ENCODE results near the gene GCKR. TPM values are rescaled to one million over a fixed set of nuclear protein-coding genes. Genes with fewer than 3 reads are reported as not detected.
A peak's percentile ranks its signal among the peaks of the same experiment; 100 is the strongest.

The GCKR gene
- total RNA-seq, 2 donors from 2014 or later: 1.8 to 5.7 TPM

GRCh38 chr2:27492557-27492956, 4.1 kb upstream of the GCKR start:
- ATAC-seq (ENCODE audit: insufficient number of reproducible peaks, low FRiP score, low read depth) (no peak), DNase-seq (ENCODE audit: low spot score) (no peak)
- no peaks in the 10 kb centered on the region for H3K9me3 ChIP-seq
- peaks cover 10 to 19% of the 10 kb centered on the region in 2 donors for H3K4me1 ChIP-seq (ENCODE audit: control insufficient read depth in 1 of 2, low read depth in 2 of 2)
- H3K36me3 ChIP-seq: no peaks in the 10 kb centered on the region
- no peaks in the 10 kb centered on the region for H3K27me3 ChIP-seq (replicated peaks; ENCODE audit: insufficient read depth)
- H3K4me3 ChIP-seq: no peak overlapping the region
- H3K27ac ChIP-seq: no peak overlapping the region
- TF ChIP-seq CTCF (IDR thresholded peaks at IDR 0.05): no peak

DNA sequence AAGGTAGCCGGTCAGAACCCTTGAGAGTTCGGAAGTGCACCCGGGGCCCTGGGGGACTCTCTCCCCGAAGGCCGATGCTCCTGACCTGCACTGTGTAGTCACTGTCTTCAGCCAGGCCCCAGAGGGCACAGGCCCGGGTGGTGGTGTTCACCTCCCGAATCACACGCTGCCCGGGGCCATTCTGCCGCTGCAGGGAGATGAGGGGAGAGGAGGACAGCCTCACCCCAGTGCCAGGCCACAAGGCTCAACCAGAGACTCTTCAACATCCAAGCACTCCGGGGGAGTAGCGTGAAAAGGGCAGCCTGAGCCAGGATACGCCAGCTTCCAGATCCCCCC, 2.7 kb upstream of the GCKR start:
- Histone ChIP-seq H3K9me3 (no peaks in the 10 kb centered on the region), H3K4me3 (peak overlapping the region; percentile 88), H3K27me3 (replicated peaks; ENCODE audit: insufficient read depth) (no peaks in the 10 kb centered on the region), H3K4me1 (ENCODE audit: control insufficient read depth in 1 of 2, low read depth in 2 of 2) (peaks cover 6 to 16% of the 10 kb centered on the region in 2 donors), H3K27ac (peak overlapping the region; percentile 68 to 81), H3K36me3 (no peaks in the 10 kb centered on the region)
- TF ChIP-seq CTCF (IDR thresholded peaks at IDR 0.05): no peak
- ATAC-seq (ENCODE audit: insufficient number of reproducible peaks, low FRiP score, low read depth): no peak
- DNase-seq (ENCODE audit: low spot score): no peak

DNA sequence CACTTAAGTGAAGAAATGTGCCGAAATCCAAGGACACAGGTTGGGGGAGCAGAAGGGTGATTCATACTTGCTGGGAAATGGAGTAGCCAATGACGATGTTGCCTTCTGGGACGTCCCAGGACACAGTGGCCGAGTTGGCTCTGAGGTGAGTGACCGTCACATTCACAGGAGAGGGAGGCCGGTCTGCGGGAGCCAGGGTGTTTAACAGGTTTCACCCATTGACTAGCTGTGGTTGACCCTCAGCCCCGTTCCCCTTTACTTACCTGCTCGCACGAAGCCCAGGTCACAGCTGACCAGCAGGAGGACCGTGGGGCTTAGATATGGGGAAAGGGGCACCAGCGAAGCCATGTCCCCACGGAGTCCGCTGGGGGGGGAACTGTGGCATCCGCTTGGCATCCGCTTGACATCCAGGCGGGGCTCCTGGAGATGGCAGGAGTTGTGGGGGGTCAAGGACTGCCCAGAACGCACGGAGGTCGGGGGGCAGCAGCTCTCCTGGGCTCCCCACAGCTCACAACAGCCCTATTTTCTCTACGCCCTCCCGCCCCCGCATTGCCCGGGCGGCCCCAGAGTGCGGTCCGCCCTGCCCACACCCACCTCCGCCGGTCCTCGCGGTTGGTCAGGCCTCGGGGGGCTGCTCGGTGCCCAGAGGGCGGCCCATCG, 2.2 kb upstream of the GCKR start:
- peak overlapping the region; percentile 68 to 81 for H3K27ac ChIP-seq
- DNase-seq (ENCODE audit: low spot score) (peak; percentile 39), ATAC-seq (ENCODE audit: insufficient number of reproducible peaks, low FRiP score, low read depth) (peak; percentile 69)
- no peaks in the 10 kb centered on the region for H3K27me3 ChIP-seq (replicated peaks; ENCODE audit: insufficient read depth)
- peaks cover 3 to 12% of the 10 kb centered on the region in 2 donors for H3K4me1 ChIP-seq (ENCODE audit: control insufficient read depth in 1 of 2, low read depth in 2 of 2)
- H3K36me3 ChIP-seq: no peaks in the 10 kb centered on the region
- peak overlapping the region; percentile 88 for H3K4me3 ChIP-seq
- H3K9me3 ChIP-seq: no peaks in the 10 kb centered on the region
- TF ChIP-seq CTCF (IDR thresholded peaks at IDR 0.05): no peak

DNA sequence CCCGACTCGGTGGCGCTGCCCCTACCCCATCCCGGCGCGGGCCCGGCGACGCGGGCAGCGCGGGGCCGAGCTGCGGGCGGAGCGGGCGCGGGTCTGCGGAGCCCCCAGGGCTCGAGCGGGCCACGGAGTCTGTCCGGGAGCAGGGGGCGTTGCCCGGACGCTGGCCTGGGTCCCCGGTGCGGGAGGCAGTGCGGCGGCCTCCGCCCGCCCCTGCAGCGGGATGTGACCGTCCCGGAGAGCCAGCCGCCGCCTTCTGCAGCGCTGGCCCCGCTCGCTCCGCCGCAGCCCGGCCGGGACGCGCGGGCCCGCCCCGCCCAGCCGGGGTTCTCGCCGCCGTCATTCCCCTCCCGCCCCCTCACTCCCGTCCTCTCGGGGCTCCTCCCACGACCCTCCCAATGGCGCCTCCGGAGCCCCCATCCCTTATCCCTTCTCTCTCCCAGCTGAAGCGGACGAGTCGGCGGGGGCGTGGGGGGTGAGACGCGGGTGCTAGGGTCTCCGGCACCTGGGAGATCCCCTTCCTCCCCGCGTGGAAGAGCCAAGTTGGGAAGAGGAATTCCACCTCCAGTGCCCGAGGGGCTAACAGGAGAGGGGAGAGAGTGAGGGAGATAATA, 1.6 kb upstream of the GCKR start, which contains the start of gene FNDC4:
TSS of gene FNDC4 (minus strand) at position 257 of the 611 bp plus-strand sequence. CDS start 521 bp downstream, outside the sequence.
- H3K27ac ChIP-seq: peak within 1 kb of the TSS; percentile 68 to 81
- peak; percentile 15 for ATAC-seq (ENCODE audit: insufficient number of reproducible peaks, low FRiP score, low read depth)
- H3K27me3 ChIP-seq (replicated peaks; ENCODE audit: insufficient read depth): no peaks in the 10 kb centered on the region
- H3K4me3 ChIP-seq: peak within 1 kb of the TSS; percentile 88
- DNase-seq (ENCODE audit: low spot score): no peak
- no peaks in the 10 kb centered on the region for H3K36me3 ChIP-seq
- H3K9me3 ChIP-seq: no peaks in the 10 kb centered on the region
- peaks cover 3 to 11% of the 10 kb centered on the region in 2 donors for H3K4me1 ChIP-seq (ENCODE audit: control insufficient read depth in 1 of 2, low read depth in 2 of 2)
- no peak for TF ChIP-seq CTCF (IDR thresholded peaks at IDR 0.05)

DNA sequence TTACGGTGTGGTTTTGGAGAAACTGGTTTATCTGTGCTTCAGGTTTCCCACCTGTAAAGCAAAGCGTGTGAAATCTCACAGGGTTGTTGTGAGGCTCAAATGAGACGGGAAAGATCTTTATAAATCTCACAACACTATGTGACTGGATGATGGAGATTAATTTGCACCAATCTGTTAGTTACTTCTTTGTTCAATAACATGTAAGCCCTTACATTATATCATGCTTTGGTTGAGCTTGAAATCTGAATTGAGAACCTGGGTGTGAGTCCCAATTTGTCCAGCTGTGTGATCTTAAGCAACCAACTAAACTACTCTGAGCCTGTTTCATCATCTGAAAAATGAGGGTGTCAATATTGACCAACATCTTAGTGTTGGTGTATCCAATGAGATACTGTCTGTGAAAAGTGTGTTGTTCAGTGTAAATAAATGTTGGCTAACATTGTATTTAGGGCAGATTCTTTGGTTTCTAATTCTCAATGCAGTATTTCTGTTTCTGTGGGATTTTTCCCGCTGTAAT, 741 bp upstream of the GCKR start:
- peaks cover 3 to 4% of the 10 kb centered on the region in 2 donors for H3K4me1 ChIP-seq (ENCODE audit: control insufficient read depth in 1 of 2, low read depth in 2 of 2)
- no peaks in the 10 kb centered on the region for H3K36me3 ChIP-seq
- no peak for TF ChIP-seq CTCF (IDR thresholded peaks at IDR 0.05)
- H3K4me3 ChIP-seq: peak overlapping the region; percentile 88
- DNase-seq (ENCODE audit: low spot score) (no peak), ATAC-seq (ENCODE audit: insufficient number of reproducible peaks, low FRiP score, low read depth) (no peak)
- no peak overlapping the region for H3K27ac ChIP-seq
- no peaks in the 10 kb centered on the region for H3K27me3 ChIP-seq (replicated peaks; ENCODE audit: insufficient read depth)
- H3K9me3 ChIP-seq: no peaks in the 10 kb centered on the region
